K562 (cell line): ENCODE results near the gene PPP2R2D. TPM values are rescaled to one million over a fixed set of nuclear protein-coding genes. Genes with fewer than 3 reads are reported as not detected.
A peak's percentile ranks its signal among the peaks of the same experiment; 100 is the strongest.

Experiments
- ATAC-seq: fragments of 200-7000 bp; cut with Tn5 transposase; 3 replicates; pipeline ENCODE4 v1.9.1; 2020; ENCODE audit warnings: moderate library complexity
- BruUV-seq: library from RNA; stranded (reverse); fragments of 400-500 nt; replicated peaks from 2 replicates; lab custom pipeline; 2021; lab: Mats Ljungman, UMichigan
- CTCF ChIA-PET: fragments of 300-600 bp; formaldehyde crosslinking; extraction: SDS; loops from one replicate; lab custom pipeline; 2021; ENCODE audit warnings: low intra/inter-chr PET ratio; lab: Yijun Ruan, JAX
- POLR2A ChIA-PET: fragments of 300-600, 350-650 bp; sonication (Branson Sonifier 250); formaldehyde crosslinking; extraction: SDS; loops from one replicate; lab custom pipeline; 2021; ENCODE audit warnings: antibody characterized with exemption, inconsistent platforms; lab: Yijun Ruan, JAX
- DNase-seq, 4 experiments: peaks; one replicate each; pipeline versions ENCODE4 v3.0.0 to v3.0.0-alpha.2; 2011 to 2018; ENCODE audit warnings: low spot score in 3 of 4, mixed read lengths in 3 of 4; ENCODE audit errors: extremely low read depth in 1 of 4
- FAIRE-seq: peaks from 2 replicates; lab custom pipeline; 2011; peaks lifted over from hg19 to GRCh38; lab: Jason Lieb, UNC
- H2AFZ ChIP-seq: 2 replicates; pipeline ENCODE4 v1.6.0; 2011; ENCODE audit warnings: low read depth, low read length, control low read depth, inconsistent platforms
- H3K27ac ChIP-seq: fragments of 200-600 bp; 3 replicates; pipeline ENCODE4 v1.8.0; 2011; ENCODE audit warnings: low read depth, mild to moderate bottlenecking, control low read depth, inconsistent platforms, low read length, moderate library complexity, mixed read lengths; ENCODE audit errors: extremely low read depth
- H3K27me3 ChIP-seq, 2 experiments: fragments of 300-600 bp in 1 of 2; 2 replicates in 1 of 2; 3 replicates in 1 of 2; pipeline versions ENCODE4 v1.6.0 to v1.8.0; 2011; ENCODE audit warnings: inconsistent platforms in 2 of 2, low read length in 2 of 2, mild to moderate bottlenecking in 1 of 2, mixed read lengths in 1 of 2, moderate library complexity in 1 of 2; ENCODE audit not compliant: control insufficient read depth in 2 of 2, insufficient read depth in 2 of 2
- H3K36me3 ChIP-seq: fragments of 300-600 bp; 3 replicates; pipeline ENCODE4 v1.8.0; 2011; ENCODE audit warnings: mild to moderate bottlenecking, low read length, inconsistent platforms; ENCODE audit not compliant: control insufficient read depth, insufficient read depth
- H3K4me1 ChIP-seq, 2 experiments: fragments of 200-600 bp in 1 of 2; replicated peaks in 1 of 2; 2 replicates in 1 of 2; 3 replicates in 1 of 2; pipeline versions ENCODE4 v1.5.1 to v1.8.0; 2011; ENCODE audit warnings: inconsistent platforms in 2 of 2, low read length in 2 of 2, mild to moderate bottlenecking in 1 of 2, mixed read lengths in 1 of 2, moderate library complexity in 1 of 2; ENCODE audit not compliant: control insufficient read depth in 2 of 2, insufficient read depth in 2 of 2
- H3K4me2 ChIP-seq: 2 replicates; pipeline ENCODE4 v1.6.1; 2011; ENCODE audit warnings: low read length, control low read depth, inconsistent platforms, mixed read lengths; ENCODE audit not compliant: insufficient read depth
- H3K4me3 ChIP-seq: fragments of 200-600 bp; sonication (generic), shearing (Covaris generic); 2 replicates; pipeline ENCODE4 v1.5.1; 2016; ENCODE audit warnings: control low read depth, inconsistent platforms
- H3K79me2 ChIP-seq: fragments of 200-600 bp; 3 replicates; pipeline ENCODE4 v1.8.0; 2011; ENCODE audit warnings: low read length, inconsistent platforms; ENCODE audit not compliant: control insufficient read depth, insufficient read depth
- H3K9ac ChIP-seq, 2 experiments: 2 replicates each; pipeline versions ENCODE4 v1.6.0 to v1.6.1; 2011; ENCODE audit warnings: low read depth in 2 of 2, low read length in 2 of 2, control low read depth in 1 of 2, inconsistent platforms in 1 of 2, mild to moderate bottlenecking in 1 of 2, mixed read lengths in 1 of 2; ENCODE audit not compliant: insufficient read depth in 1 of 2
- H3K9me1 ChIP-seq: one replicate; pipeline ENCODE4 v1.6.0; 2011; ENCODE audit warnings: inconsistent platforms, mild to moderate bottlenecking, low read length, moderate library complexity; ENCODE audit not compliant: control insufficient read depth, insufficient read depth
- H3K9me3 ChIP-seq: replicated peaks from 2 replicates; pipeline ENCODE4 v1.5.1; 2011; ENCODE audit warnings: low read depth, low read length, inconsistent platforms; ENCODE audit not compliant: control insufficient read depth, insufficient read depth
- H4K20me1 ChIP-seq: replicated peaks from 2 replicates; pipeline ENCODE4 v1.6.1; 2011; ENCODE audit warnings: low read length, inconsistent platforms, mixed read lengths; ENCODE audit not compliant: control insufficient read depth, insufficient read depth
- BCOR ChIP-seq: fragments of 450-650 bp; IDR thresholded peaks from 2 replicates; pipeline ENCODE4 v1.6.1; 2016
- BRD4 ChIP-seq: fragments of 200-600 bp; sonication (generic); IDR thresholded peaks from 2 replicates; pipeline ENCODE4 v1.6.1; 2017; ENCODE audit warnings: inconsistent platforms
- CTCF ChIP-seq, 3 experiments: IDR thresholded peaks in 2 of 3; conservative IDR thresholded peaks in 1 of 3; 2 replicates each; pipeline ENCODE4 v1.5.1; 2011 to 2012; ENCODE audit warnings: low read length in 3 of 3, mild to moderate bottlenecking in 3 of 3, control low read depth in 2 of 3, improper control_type of control experiment in 1 of 3, inconsistent platforms in 1 of 3, low read depth in 1 of 3, mixed read lengths in 1 of 3, moderate library complexity in 1 of 3; ENCODE audit not compliant: insufficient read depth in 2 of 3
- GMEB1 ChIP-seq: fragments of 250-450 bp; sonication (Bioruptor Pico); IDR thresholded peaks from 2 replicates; pipeline ENCODE4 v1.4.0; 2020; ENCODE audit warnings: mild to moderate bottlenecking
- HSF4 ChIP-seq: fragments of 250-450 bp; sonication (Bioruptor Pico); IDR thresholded peaks from 2 replicates; pipeline ENCODE4 v2.1.2; 2022; ENCODE audit warnings: mild to moderate bottlenecking, moderate library complexity, borderline replicate concordance
- IRF1 ChIP-seq: sonication (generic); formaldehyde crosslinking; IDR thresholded peaks from 2 replicates; pipeline ENCODE4 v1.8.0; 2022; ENCODE audit warnings: missing genetic modification reagents, mild to moderate bottlenecking, borderline replicate concordance
- JUND ChIP-seq, 2 experiments: IDR thresholded peaks; 2 replicates in 1 of 2; 3 replicates in 1 of 2; pipeline ENCODE4 v1.6.1; 2011; ENCODE audit warnings: borderline replicate concordance in 2 of 2, low read depth in 2 of 2, low read length in 2 of 2, improper control_type of control experiment in 1 of 2, missing biosample characterization in 1 of 2, missing genetic modification characterization in 1 of 2, missing genetic modification reagents in 1 of 2
- RBBP5 ChIP-seq: fragments of 200-600 bp; sonication (generic); IDR thresholded peaks from 2 replicates; pipeline ENCODE4 v1.6.1; 2012; ENCODE audit warnings: borderline replicate concordance, mild to moderate bottlenecking, low read length, control low read depth, inconsistent platforms; ENCODE audit not compliant: insufficient read depth, poor library complexity, severe bottlenecking
- RBM34 ChIP-seq: fragments of 200-400 bp; formaldehyde crosslinking; IDR thresholded peaks from 2 replicates; pipeline ENCODE4 v1.6.1; 2018; ENCODE audit warnings: low read length, borderline replicate concordance; ENCODE audit not compliant: insufficient read depth
- SMC3 ChIP-seq: conservative IDR thresholded peaks from 2 replicates; pipeline ENCODE4 v1.6.1; 2011; ENCODE audit warnings: low read depth, low read length, improper control_type of control experiment; ENCODE audit not compliant: insufficient read depth
- STAG1 ChIP-seq: sonication (generic); formaldehyde crosslinking; IDR thresholded peaks from 2 replicates; pipeline ENCODE4 v1.5.0; 2020; ENCODE audit warnings: missing genetic modification reagents, borderline replicate concordance
- ZNF12 ChIP-seq: sonication (generic); formaldehyde crosslinking; IDR thresholded peaks from 2 replicates; pipeline ENCODE4 v1.4.0; 2020; ENCODE audit warnings: mild to moderate bottlenecking, missing genetic modification reagents
- ZNF507 ChIP-seq: conservative IDR thresholded peaks from 2 replicates; pipeline ENCODE4 v1.6.1; 2017; ENCODE audit warnings: missing genetic modification characterization, missing compliant biosample characterization
- ZNF589 ChIP-seq: fragments of 200-800 bp; sonication (Bioruptor generic); IDR thresholded peaks from 2 replicates; pipeline ENCODE4 v1.6.1; 2016; ENCODE audit warnings: low read depth, missing genetic modification characterization, missing compliant biosample characterization
- WGBS: fragments of 100-300 bp; shearing (Covaris generic); methylation state at CpG from one replicate; pipeline ENCODE4 v1.1.6; 2016; ENCODE audit warnings: low coverage, mixed read lengths; ENCODE audit not compliant: insufficient coverage; ENCODE audit errors: missing lambda C conversion rate; 5-methylcytosine and 5-hydroxymethylcytosine counted together
- in situ Hi-C: fragments of 300-500 bp; cut with MboI; formaldehyde crosslinking; loops from 4 replicates; pipeline ENCODE4 v1.15.0; 2018; ENCODE audit warnings: inconsistent platforms, mixed read lengths
- intact Hi-C: fragments of 100-400 bp; cut with micrococcal nuclease; formaldehyde crosslinking; loops from 2 replicates; pipeline ENCODE4 v1.14.2; 2022
- polyA plus RNA-seq, 8 experiments: library from polyadenylated mRNA; depleted of rRNA in 4 of 8; stranded (reverse) in 5 of 8; unstranded in 3 of 8; fragments of >200 nt; fragmentation: Nextera tagmentation in 2 of 8; fragmentation: Illumina TruSeq in 1 of 8; extraction: Ambion mirVana in 2 of 8; extraction: Trizol in 1 of 8; gene quantifications; 2 replicates each; pipeline versions ENCODE4 v1.2.1 to v1.2.3, GENCODE V29; 2011 to 2014; ENCODE audit warnings: inconsistent platforms in 1 of 8, missing spikeins in 1 of 8
- total RNA-seq, 7 experiments: library from RNA; depleted of rRNA in 6 of 7; stranded (reverse); fragments of >200 nt in 6 of 7; fragmentation: Illumina TruSeq in 2 of 7; extraction: Trizol in 2 of 7; gene quantifications; 2 replicates each; pipeline versions ENCODE4 v1.2.1 to v1.2.3, GENCODE V29; 2011 to 2021; ENCODE audit warnings: low replicate concordance in 1 of 7
- TF ChIP-seq, protein P1 (sequence below): fragments of 450-650 bp; formaldehyde crosslinking; IDR thresholded peaks from 2 replicates; pipeline ENCODE4 v1.4.0; 2020; ENCODE audit warnings: mild to moderate bottlenecking, moderate library complexity

The PPP2R2D gene
- total and polyA plus RNA-seq, 9 of the 15 experiments (the other 6 are each of a cell fraction or from before 2014, with no cell fraction given) = 1.9 to 37.0 (median 26.8) TPM

GRCh38 chr10:131874991-131875451, 25.8 kb upstream of the PPP2R2D start:
- Histone ChIP-seq H2AFZ (no peak overlapping the region), H3K36me3 (no peaks in the 10 kb centered on the region), H3K79me2 (no peaks in the 10 kb centered on the region), H3K4me1 (peaks cover 0 to 10% of the 10 kb centered on the region in 2 experiments; a peak in 2 of 5 replicates), H4K20me1 (0 out of 2 replicates have a peak, but pooled peaks cover 3% of the 10 kb centered on the region), H3K9ac (no peak overlapping the region), H3K4me2 (no peak overlapping the region), H3K9me1 (no peaks in the 10 kb centered on the region), H3K9me3 (no peaks in the 10 kb centered on the region), H3K27ac (no peak overlapping the region), H3K27me3 (peaks cover 15 to 50% of the 10 kb centered on the region in 2 experiments), H3K4me3 (no peak overlapping the region)
- POLR2A ChIA-PET = interaction anchor here (0.6 to 0.7 kb wide), 4 partner anchors 14 to 848 kb away, joined by 3 read pairs; no protein-coding TSS in a partner anchor
- 4% methylated on average over 5 of the region's 17 CpGs for WGBS
- in situ Hi-C loops (no loop called here), intact Hi-C loops (loop anchor here (10.0 kb wide), 2 partner anchors 420 to 1190 kb away; no protein-coding TSS in a partner anchor)
- no TSS peak for BruUV-seq
- CTCF ChIA-PET = no interaction called here
- no peak for FAIRE-seq
- peak; percentile 94 for ATAC-seq
- DNase-seq = peak; percentile 72 to 76 (median 74)
- TF ChIP-seq RBM34 = no peak
- TF ChIP-seq BCOR = no peak
- TF ChIP-seq ZNF507 (tag) = no peak
- no peak for TF ChIP-seq ZNF589 (CRISPR knock-in tag)
- TF ChIP-seq JUND (IDR thresholded peaks at IDR 0.05; ENCODE audit: borderline replicate concordance, low read depth, low read length) = no peak
- TF ChIP-seq JUND (tag; IDR thresholded peaks at IDR 0.05; ENCODE audit: borderline replicate concordance, low read depth, low read length) = no peak
- no peak for TF ChIP-seq GMEB1 (CRISPR knock-in tag)
- no peak for TF ChIP-seq BRD4
- TF ChIP-seq HSF4 = no peak
- peak; percentile 75 to 82 (median 75) for TF ChIP-seq CTCF (IDR thresholded peaks at IDR 0.05 in 2 of 3, conservative IDR thresholded peaks at IDR 0.05 in 1 of 3; ENCODE audit: insufficient read depth in 2 of 3, low read depth in 1 of 3, low read length in 3 of 3)
- TF ChIP-seq SMC3 = peak; percentile 59
- peak; percentile 50; the same call in 1 of the 2 replicates for TF ChIP-seq STAG1 (CRISPR knock-in tag)
- no peak for TF ChIP-seq ZNF12 (CRISPR knock-in tag)
- no peak for TF ChIP-seq IRF1 (CRISPR knock-in tag)
- no peak for TF ChIP-seq RBBP5
- TF ChIP-seq, protein P1, sequence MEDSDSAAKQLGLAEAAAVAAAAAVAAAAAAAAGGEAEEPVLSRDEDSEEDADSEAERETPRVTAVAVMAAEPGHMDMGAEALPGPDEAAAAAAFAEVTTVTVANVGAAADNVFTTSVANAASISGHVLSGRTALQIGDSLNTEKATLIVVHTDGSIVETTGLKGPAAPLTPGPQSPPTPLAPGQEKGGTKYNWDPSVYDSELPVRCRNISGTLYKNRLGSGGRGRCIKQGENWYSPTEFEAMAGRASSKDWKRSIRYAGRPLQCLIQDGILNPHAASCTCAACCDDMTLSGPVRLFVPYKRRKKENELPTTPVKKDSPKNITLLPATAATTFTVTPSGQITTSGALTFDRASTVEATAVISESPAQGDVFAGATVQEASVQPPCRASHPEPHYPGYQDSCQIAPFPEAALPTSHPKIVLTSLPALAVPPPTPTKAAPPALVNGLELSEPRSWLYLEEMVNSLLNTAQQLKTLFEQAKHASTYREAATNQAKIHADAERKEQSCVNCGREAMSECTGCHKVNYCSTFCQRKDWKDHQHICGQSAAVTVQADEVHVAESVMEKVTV (CRISPR knock-in tag) = peak; percentile 30; the same call in 1 of the 2 replicates
